HFFc6 (cell line): ENCODE measurements around the gene MKRN2. TPM values are rescaled to one million over a fixed set of nuclear protein-coding genes. Genes with fewer than 3 reads are reported as not detected.
A peak's percentile ranks its signal among the peaks of the same experiment; 100 is the strongest.

ENCODE experiments used
- DNase-seq: peaks from one replicate; pipeline ENCODE4 v3.0.0-alpha.2; 2018
- H3K27ac Mint-ChIP-seq: 2 replicates; pipeline ENCODE4 v1.8.0; 2020; ENCODE audit warnings: mild to moderate bottlenecking, mixed read lengths
- H3K27me3 Mint-ChIP-seq: 2 replicates; pipeline ENCODE4 v1.8.0; 2021; ENCODE audit warnings: mild to moderate bottlenecking, moderate library complexity, mixed read lengths; ENCODE audit not compliant: insufficient read depth
- H3K36me3 Mint-ChIP-seq: 2 replicates; pipeline ENCODE4 v1.8.0; 2021; ENCODE audit warnings: low read depth, mixed read lengths
- H3K4me1 Mint-ChIP-seq: 2 replicates; pipeline ENCODE4 v1.8.0; 2020; ENCODE audit warnings: low read depth, mixed read lengths
- H3K4me3 Mint-ChIP-seq: 2 replicates; pipeline ENCODE4 v1.8.0; 2020; ENCODE audit warnings: mild to moderate bottlenecking, moderate library complexity, mixed read lengths
- H3K9me3 Mint-ChIP-seq: 2 replicates; pipeline ENCODE4 v1.8.0; 2020; ENCODE audit warnings: mild to moderate bottlenecking, mixed read lengths
- total RNA-seq, 6 experiments: library from RNA; stranded (reverse); fragmentation: NEBNext Ultra II Directional; extraction: Animal tissue kit (Norgen Biotek cat#: 25700); gene quantifications; 2 replicates in 1 of 6; 3 replicates in 5 of 6; pipeline ENCODE4 v1.2.3, GENCODE V29; 2021
- TF ChIP-seq, protein P1 (sequence below): fragments of 200-600 bp; sonication (generic); IDR thresholded peaks from 2 replicates; pipeline ENCODE4 v1.5.0; 2021; ENCODE audit warnings: antibody characterized with exemption, mild to moderate bottlenecking

Gene MKRN2
- total RNA-seq, 6 experiments from 2014 or later = 31.0 to 35.8 (median 34.8) TPM

DNA sequence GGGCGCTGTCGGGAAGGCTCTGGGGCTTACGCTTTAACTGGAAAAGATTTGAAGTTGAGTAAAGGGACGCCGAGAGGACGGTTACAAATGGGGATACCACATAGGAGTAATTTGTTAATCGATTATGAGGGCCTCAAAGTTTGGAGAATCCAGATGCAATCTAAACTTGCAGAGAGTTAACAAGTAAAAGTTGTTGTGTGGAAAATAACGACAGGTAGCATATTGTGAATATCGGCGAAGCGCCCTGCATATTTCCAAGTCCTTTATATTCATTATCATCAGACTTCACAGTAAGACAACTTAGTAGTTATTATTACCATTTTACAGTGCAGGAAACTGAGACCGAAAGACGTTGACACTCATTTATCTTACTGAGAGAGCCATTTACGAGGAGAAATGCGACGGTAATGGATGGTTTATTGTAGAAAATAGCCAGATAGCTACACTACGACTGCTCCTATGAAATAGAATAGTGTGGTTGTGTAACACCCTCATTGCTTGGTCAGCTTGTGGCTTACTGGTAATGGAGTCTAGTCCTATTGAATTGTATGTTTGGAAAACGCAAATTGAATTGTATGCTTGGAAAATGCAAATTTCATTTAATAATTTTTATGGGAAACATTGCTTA, 700 bp downstream of the MKRN2 start:
- Mint-ChIP-seq H3K4me3 (peak overlapping the region; percentile 88), H3K27ac (peak overlapping the region; percentile 89), H3K9me3 (no peaks in the 10 kb centered on the region), H3K4me1 (peaks cover 78% of the 10 kb centered on the region), H3K27me3 (peaks cover 3% of the 10 kb centered on the region; the same call in 1 of the 2 replicates), H3K36me3 (no peaks in the 10 kb centered on the region)
- TF ChIP-seq, protein P1, sequence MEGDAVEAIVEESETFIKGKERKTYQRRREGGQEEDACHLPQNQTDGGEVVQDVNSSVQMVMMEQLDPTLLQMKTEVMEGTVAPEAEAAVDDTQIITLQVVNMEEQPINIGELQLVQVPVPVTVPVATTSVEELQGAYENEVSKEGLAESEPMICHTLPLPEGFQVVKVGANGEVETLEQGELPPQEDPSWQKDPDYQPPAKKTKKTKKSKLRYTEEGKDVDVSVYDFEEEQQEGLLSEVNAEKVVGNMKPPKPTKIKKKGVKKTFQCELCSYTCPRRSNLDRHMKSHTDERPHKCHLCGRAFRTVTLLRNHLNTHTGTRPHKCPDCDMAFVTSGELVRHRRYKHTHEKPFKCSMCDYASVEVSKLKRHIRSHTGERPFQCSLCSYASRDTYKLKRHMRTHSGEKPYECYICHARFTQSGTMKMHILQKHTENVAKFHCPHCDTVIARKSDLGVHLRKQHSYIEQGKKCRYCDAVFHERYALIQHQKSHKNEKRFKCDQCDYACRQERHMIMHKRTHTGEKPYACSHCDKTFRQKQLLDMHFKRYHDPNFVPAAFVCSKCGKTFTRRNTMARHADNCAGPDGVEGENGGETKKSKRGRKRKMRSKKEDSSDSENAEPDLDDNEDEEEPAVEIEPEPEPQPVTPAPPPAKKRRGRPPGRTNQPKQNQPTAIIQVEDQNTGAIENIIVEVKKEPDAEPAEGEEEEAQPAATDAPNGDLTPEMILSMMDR = peak; percentile 21; the same call in 1 of the 2 replicates
- DNase-seq = peak; percentile 48

DNA sequence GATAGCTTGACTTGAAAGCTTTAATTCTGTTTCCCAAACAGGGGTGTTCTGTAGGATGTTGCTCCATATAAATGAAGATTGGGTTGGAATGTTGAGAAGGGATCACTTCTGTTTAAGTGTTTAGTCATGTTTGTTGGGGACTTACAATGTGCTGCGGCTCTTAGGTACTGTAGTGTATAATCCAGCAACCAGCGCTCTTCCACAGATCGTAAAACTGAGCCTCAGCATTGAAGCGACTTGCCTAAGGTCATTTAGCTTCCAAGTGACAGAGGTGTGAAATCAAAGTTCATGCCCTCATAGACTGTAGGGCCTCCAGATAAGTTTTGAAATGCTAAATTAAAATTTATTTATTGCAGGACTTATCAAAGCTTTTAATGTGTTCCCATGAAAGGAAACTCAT, 1.8 kb downstream of the MKRN2 start:
- no peaks in the 10 kb centered on the region for H3K36me3 Mint-ChIP-seq
- peaks cover 3% of the 10 kb centered on the region; the same call in 1 of the 2 replicates for H3K27me3 Mint-ChIP-seq
- H3K4me1 Mint-ChIP-seq = peaks cover 78% of the 10 kb centered on the region
- H3K9me3 Mint-ChIP-seq = no peaks in the 10 kb centered on the region
- H3K4me3 Mint-ChIP-seq = peak overlapping the region; percentile 88
- TF ChIP-seq, protein P1 = no peak
- H3K27ac Mint-ChIP-seq = peak overlapping the region; percentile 89
- no peak for DNase-seq

DNA sequence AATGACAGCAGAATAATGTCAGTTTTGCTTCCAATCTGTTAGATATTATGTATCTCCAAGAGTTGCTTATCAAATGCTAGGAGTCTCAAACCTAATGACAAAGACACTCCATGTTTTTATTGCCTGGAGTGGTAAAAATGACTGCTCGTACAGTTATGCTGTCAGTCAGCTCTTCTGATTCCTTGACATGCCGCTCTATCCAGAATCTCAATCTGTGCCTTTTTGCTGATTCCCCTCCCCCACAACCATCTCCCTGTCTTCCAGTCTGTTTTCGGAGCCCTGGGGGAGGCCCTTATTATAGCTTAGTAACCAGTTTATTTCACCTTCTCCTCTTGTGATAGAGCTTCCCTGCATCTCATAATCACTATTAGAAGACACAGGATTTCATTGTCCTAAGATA, 2.6 kb downstream of the MKRN2 start:
- no peak for DNase-seq
- Mint-ChIP-seq H3K4me3 (peak overlapping the region; percentile 88; the same call in 1 of the 2 replicates), H3K36me3 (no peaks in the 10 kb centered on the region; the same call in 1 of the 2 replicates), H3K27ac (no peak overlapping the region), H3K27me3 (peaks cover 3% of the 10 kb centered on the region; the same call in 1 of the 2 replicates), H3K9me3 (no peaks in the 10 kb centered on the region), H3K4me1 (peaks cover 72% of the 10 kb centered on the region)
- TF ChIP-seq, protein P1 = no peak

DNA sequence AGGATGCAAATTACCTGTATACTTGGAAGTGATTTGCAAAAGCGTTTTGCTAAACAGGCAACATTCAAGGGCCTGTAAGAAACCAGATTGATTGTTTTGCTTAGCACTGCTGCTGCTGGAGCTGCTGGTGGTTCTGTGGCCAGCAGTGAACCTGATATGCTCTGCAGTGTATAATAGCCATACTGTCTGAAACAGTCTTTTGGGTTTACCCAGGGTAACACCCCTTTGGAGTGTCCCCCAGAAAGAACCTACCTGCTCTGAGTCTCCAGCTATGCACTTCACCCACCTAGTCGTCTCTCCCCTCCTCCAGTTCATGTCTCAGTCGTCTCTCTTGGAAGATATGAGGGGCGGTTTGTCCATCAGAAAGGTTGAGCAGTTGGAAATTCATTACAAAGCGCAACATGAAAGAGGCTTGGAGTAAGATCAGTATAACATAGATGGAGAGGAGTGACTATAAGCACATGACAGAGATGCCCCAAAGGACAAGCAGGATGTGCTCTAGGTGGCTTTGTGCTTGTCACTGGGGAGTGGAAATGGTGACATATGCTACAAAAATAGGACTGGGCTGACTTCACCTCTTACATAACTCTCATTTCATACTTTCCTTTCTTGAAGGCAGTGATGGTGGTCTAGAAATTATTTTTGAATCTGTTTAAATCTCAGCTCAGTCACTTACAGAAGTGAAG, 3.8 kb downstream of the MKRN2 start:
- TF ChIP-seq, protein P1 = no peak
- Mint-ChIP-seq H3K27ac (no peak overlapping the region), H3K9me3 (no peaks in the 10 kb centered on the region), H3K36me3 (no peaks in the 10 kb centered on the region; the same call in 1 of the 2 replicates), H3K4me1 (peaks cover 71% of the 10 kb centered on the region), H3K27me3 (peaks cover 3% of the 10 kb centered on the region; the same call in 1 of the 2 replicates), H3K4me3 (no peak overlapping the region; the same call in 1 of the 2 replicates)
- no peak for DNase-seq

DNA sequence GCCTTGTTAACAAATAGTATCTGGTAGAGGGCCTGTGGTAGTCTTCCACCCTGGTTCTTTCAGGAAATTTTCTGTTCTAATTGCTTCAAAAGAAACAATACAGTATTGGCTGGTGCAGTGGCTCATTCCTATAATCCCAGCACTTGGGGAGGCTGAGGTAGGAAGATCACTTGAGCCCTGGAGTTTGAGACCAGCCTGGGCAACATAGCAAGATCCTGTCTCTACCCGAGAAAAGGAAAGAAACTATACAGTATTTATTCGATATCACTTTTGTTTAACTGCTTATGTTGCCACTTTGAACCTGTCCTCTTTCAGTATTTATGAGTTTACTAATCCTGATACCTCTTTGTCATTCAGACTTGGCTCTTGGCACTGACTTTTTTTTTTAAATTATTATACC, 4.5 kb downstream of the MKRN2 start:
- Mint-ChIP-seq H3K36me3 (peaks cover 5% of the 10 kb centered on the region; the same call in 1 of the 2 replicates), H3K4me1 (peaks cover 69% of the 10 kb centered on the region), H3K4me3 (no peak overlapping the region), H3K27ac (no peak overlapping the region; the same call in 1 of the 2 replicates), H3K9me3 (no peaks in the 10 kb centered on the region), H3K27me3 (peaks cover 3% of the 10 kb centered on the region; the same call in 1 of the 2 replicates)
- DNase-seq = no peak
- TF ChIP-seq, protein P1 = no peak
